IgD-negative memory B cell (primary cell): ENCODE data around the gene GPC3. TPM values are rescaled to one million over a fixed set of nuclear protein-coding genes. Genes with fewer than 3 reads are reported as not detected.
"Not testable (repeated sequence)": the region's sequence is repeated elsewhere in the genome, so short reads cannot be mapped to it uniquely, and the experiment has no call there.

Experiments
- H3K27ac Mint-ChIP-seq, 3 donors: one replicate each; pipeline ENCODE4 v1.8.0; 2020 to 2022; ENCODE audit warnings: mild to moderate bottlenecking in 3 of 3, mixed read lengths in 3 of 3, moderate library complexity in 1 of 3
- H3K27me3 Mint-ChIP-seq: one replicate; pipeline ENCODE4 v1.8.0; 2021; ENCODE audit warnings: mixed read lengths
- H3K36me3 Mint-ChIP-seq: one replicate; pipeline ENCODE4 v1.8.0; 2020; ENCODE audit warnings: mild to moderate bottlenecking, mixed read lengths
- H3K4me1 Mint-ChIP-seq, 3 donors: one replicate each; pipeline ENCODE4 v1.8.0; 2020 to 2022; ENCODE audit warnings: mixed read lengths in 3 of 3, mild to moderate bottlenecking in 1 of 3
- H3K4me3 Mint-ChIP-seq, 4 donors: one replicate each; pipeline ENCODE4 v1.8.0; 2020 to 2022; ENCODE audit warnings: mild to moderate bottlenecking in 4 of 4, mixed read lengths in 4 of 4, moderate library complexity in 3 of 4
- H3K9me3 Mint-ChIP-seq, 3 donors: one replicate each; pipeline ENCODE4 v1.8.0; 2020 to 2021; ENCODE audit warnings: mixed read lengths in 3 of 3, mild to moderate bottlenecking in 1 of 3
- polyA plus RNA-seq: library from polyadenylated mRNA; unstranded; fragments of 300-500 nt; fragmentation: Illumina TruSeq; gene quantifications from one replicate; pipeline ENCODE4 v1.2.3, GENCODE V29; 2021

Gene GPC3
- polyA plus RNA-seq, 1 donor from 2014 or later: 0.10 TPM

DNA sequence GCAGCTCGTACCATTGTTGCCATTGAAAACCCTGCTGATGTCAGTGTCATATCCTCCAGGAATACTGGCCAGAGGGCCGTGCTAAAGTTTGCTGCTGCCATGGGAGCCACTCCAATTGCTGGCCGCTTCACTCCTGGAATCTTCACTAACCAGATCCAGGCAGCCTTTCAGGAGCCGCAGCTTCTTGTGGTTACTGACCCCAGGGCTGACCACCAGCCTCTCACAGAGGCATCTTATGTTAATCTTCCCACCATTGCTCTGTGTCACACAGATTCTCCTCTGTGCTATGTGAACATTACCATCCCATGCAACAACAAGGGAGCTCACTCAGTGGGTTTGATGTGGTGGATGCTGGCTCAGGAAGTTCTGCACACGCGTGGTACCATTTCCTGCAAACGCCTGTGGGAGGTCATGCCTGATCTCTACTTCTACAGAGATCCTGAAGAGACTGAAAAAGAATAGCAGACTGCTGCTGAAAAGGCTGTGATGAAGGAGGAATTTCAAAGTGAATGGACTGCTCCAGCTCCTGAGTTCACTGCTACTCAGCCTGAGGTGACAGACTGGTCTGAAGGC is 222.3 kb downstream of the GPC3 start:
- not testable (repeated sequence) for H3K4me3 Mint-ChIP-seq, H3K4me1 Mint-ChIP-seq, H3K36me3 Mint-ChIP-seq, H3K9me3 Mint-ChIP-seq
- Mint-ChIP-seq H3K27me3 (peaks cover 12% of the 10 kb centered on the region), H3K27ac (peak overlapping the region in 1 of 3 donors; percentile 46)

DNA sequence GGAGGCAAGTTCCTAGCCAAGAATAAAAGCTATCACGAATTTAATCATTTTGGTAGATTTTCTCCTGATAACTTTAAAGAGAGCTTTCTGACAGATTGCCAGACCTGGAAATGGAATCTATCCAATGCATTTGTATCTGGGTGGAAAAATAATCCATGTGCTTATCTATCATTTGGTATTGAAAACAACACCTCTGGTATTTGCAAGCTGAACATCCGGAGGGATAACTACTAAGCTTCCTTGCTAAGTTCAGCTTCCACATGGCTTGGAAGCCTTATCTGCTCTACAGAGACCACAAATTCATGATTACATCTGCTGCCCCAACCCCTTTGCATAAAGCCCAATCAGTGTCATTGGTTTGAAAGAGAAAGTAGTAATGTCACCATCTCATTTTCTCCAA is 230.7 kb downstream of the GPC3 start:
- H3K27ac Mint-ChIP-seq: no peak overlapping the region
- H3K4me3 Mint-ChIP-seq: no peak overlapping the region
- no peaks in the 10 kb centered on the region for H3K9me3 Mint-ChIP-seq
- peaks cover 0 to 2% (median 0%) of the 10 kb centered on the region in 3 donors for H3K4me1 Mint-ChIP-seq
- H3K27me3 Mint-ChIP-seq: peaks cover 12% of the 10 kb centered on the region
- H3K36me3 Mint-ChIP-seq: no peaks in the 10 kb centered on the region

DNA sequence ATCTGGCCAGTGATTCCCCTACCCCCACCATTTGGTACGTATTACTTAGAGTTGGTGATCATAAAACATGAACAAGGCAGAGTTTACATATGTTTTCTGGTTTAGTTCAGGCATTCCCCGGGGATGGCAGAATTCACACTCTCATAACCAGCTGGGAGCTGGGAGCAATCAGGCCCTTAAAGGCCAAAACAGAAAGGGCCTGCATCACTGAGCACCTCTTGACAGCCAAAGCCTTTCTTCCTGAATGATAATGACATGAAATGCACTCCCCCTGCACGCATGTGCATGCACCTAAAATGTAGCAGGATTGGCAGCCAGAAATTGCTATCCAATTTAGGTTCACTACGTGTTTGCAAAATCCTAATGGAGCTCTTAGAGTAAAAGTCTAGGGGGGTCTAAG is 235.4 kb downstream of the GPC3 start:
- no peak overlapping the region for H3K4me3 Mint-ChIP-seq
- no peak overlapping the region for H3K27ac Mint-ChIP-seq
- no peaks in the 10 kb centered on the region for H3K4me1 Mint-ChIP-seq
- no peaks in the 10 kb centered on the region for H3K9me3 Mint-ChIP-seq
- H3K27me3 Mint-ChIP-seq: peaks cover 11% of the 10 kb centered on the region
- H3K36me3 Mint-ChIP-seq: no peaks in the 10 kb centered on the region

DNA sequence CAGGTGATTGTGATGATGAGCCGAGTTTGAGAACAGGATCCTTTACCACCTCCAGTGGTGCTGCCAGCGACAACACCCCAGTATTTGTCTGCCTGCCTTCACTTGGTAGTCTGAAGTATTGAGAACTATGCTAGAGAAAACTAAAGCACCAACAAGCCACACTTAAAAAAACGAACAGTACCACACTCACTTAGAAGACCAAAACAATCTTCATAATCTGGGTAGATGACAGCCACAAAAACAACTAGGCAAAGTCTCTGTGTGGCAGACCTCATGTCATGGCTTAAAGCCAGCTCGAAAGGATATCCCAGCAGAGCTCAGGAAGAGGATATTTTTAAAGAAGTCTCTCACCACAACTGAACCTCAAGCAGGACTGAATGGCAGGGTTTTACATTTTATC is 236.0 kb downstream of the GPC3 start:
- no peaks in the 10 kb centered on the region for H3K9me3 Mint-ChIP-seq
- no peak overlapping the region for H3K27ac Mint-ChIP-seq
- H3K4me1 Mint-ChIP-seq: no peaks in the 10 kb centered on the region
- H3K27me3 Mint-ChIP-seq: peaks cover 10% of the 10 kb centered on the region
- no peak overlapping the region for H3K4me3 Mint-ChIP-seq
- H3K36me3 Mint-ChIP-seq: no peaks in the 10 kb centered on the region

DNA sequence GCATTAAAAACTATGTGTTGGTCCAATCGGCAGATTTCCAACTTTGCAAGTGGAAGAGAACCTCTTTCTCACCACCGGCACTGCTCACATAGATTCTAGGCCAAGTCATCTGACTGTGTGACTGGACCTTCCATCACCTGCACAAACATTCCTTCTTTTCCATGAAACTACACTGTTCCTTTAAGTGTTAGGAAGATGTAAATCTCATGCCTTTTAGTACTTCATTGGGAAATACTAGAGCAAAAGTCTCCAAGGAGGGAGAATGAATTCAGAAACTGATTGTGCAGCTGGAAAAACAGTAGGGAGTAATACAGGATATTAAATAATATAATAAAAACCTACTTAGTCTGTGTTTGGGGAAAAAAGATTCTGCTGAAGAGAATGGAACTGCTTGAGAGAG is 238.2 kb downstream of the GPC3 start:
- Mint-ChIP-seq H3K4me3 (no peak overlapping the region), H3K9me3 (no peaks in the 10 kb centered on the region), H3K4me1 (no peaks in the 10 kb centered on the region), H3K27me3 (peaks cover 2% of the 10 kb centered on the region), H3K27ac (no peak overlapping the region), H3K36me3 (no peaks in the 10 kb centered on the region)

DNA sequence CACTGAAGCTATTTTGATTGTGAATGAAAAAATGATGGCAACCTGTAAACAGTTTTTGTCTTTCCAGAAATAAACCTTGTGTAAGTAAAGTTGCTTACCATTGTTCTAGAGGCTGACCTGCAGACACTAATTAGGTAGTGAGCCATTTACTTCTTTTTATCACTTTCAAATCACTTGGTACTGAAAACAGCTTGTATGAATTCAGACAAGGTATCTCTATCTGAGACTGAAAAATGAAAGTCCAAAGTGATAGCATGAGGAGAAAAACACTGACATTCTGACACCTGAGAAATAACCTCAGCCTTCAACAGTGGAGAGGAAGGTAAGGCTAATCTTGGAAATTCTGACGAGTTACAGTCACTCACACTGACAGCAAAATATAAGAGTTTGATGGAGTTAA is 238.8 kb downstream of the GPC3 start:
- Mint-ChIP-seq H3K27ac (no peak overlapping the region), H3K4me1 (no peaks in the 10 kb centered on the region), H3K9me3 (no peaks in the 10 kb centered on the region), H3K4me3 (no peak overlapping the region), H3K27me3 (peaks cover 2% of the 10 kb centered on the region), H3K36me3 (no peaks in the 10 kb centered on the region)

DNA sequence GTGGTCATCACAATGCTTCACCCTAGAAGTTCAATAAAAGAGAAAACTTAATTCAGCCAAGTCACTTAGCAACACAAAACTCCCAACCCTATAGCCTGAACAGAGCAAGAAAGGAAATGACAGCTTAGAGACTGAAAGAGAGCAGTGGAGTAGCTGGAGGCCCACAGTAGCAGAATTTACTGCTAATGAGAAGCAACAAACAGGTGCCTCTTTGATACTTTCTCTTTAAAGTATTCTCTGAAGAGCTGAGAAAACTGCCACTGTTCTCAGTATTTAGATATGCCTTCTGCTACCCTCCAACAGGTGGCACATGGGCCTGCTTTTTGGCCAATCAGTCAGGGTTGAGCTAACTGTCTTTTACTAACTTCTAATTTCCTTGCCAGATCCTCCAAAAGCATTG is 240.0 kb downstream of the GPC3 start:
- Mint-ChIP-seq H3K36me3 (no peaks in the 10 kb centered on the region), H3K27me3 (peaks cover 2% of the 10 kb centered on the region), H3K4me3 (no peak overlapping the region), H3K4me1 (no peaks in the 10 kb centered on the region), H3K9me3 (no peaks in the 10 kb centered on the region), H3K27ac (no peak overlapping the region)

DNA sequence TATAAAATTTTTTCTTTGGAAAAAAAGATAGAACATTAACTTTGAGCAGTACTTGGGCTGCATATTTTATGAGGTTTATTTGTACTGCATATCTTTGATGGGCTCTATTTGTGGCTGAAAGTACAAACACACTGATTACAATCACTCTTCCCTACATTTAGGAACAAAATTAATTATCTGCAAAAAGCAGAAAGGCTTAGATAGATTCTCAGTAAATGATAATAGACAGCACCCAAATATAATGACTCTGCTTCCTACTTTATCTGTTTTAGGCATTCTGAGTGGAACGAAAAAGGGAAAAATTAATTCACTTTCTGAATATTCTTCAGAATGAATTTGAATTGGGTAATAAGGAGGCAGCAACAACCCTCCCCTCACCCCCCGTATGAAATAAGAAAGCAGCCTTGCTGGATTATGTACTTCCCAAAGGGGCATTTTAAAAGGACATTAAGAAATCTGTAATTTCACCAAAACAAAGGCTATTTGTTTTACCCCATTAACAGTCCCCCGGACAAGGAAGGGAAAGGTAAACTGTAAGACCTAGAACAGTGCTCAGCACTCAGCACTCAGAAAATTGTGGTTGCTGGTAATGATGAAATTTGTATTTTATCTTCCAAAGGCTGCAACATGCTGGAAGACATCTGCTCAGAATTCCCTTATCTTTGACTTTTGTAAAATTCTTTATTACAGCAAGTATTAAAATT is 242.6 kb downstream of the GPC3 start:
- H3K9me3 Mint-ChIP-seq: no peaks in the 10 kb centered on the region
- H3K4me3 Mint-ChIP-seq: no peak overlapping the region
- H3K27ac Mint-ChIP-seq: no peak overlapping the region
- no peaks in the 10 kb centered on the region for H3K4me1 Mint-ChIP-seq
- no peaks in the 10 kb centered on the region for H3K27me3 Mint-ChIP-seq
- no peaks in the 10 kb centered on the region for H3K36me3 Mint-ChIP-seq

DNA sequence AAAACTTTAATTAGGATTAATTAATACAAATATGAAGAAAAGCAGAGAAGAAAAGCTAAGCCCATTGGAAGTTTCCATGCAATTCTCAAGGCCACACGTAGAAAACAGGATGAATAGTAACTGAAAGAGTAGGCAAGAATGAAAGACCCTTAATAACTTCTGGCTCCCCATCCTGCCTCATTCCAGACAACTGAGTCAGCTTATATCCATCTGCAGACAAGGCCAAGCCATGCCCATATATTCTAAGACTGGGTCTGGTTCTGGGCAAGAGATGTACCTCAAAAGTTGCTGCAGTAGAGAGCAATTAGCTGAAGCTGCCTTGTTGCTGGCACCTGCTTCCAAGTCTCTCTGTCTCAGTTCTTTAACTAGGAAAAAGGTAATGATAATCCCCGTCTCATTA is 244.1 kb downstream of the GPC3 start:
- H3K9me3 Mint-ChIP-seq: no peaks in the 10 kb centered on the region
- H3K27ac Mint-ChIP-seq: no peak overlapping the region
- no peaks in the 10 kb centered on the region for H3K4me1 Mint-ChIP-seq
- H3K27me3 Mint-ChIP-seq: peaks cover 1% of the 10 kb centered on the region
- no peak overlapping the region for H3K4me3 Mint-ChIP-seq
- no peaks in the 10 kb centered on the region for H3K36me3 Mint-ChIP-seq

DNA sequence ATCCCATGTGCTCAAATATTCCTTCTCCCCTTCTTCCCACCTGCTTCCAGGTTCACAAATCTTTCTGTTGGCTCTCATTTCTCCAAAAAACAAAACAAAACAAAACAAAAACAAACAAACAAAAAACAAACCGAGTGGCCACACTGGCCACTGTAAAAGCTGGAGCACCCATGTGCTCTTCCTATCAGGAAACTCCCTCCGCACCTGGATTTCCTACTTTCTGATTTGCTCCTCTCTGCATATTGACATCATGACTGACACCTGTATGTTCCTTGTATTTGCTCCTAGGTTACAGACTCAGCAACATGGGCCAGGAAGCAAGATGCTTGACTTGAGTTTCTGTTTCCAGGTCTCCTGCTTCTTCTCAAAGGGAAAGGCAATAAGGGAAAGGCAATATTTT is 258.8 kb downstream of the GPC3 start:
- no peak overlapping the region for H3K27ac Mint-ChIP-seq
- no peaks in the 10 kb centered on the region for H3K9me3 Mint-ChIP-seq
- no peak overlapping the region for H3K4me3 Mint-ChIP-seq
- peaks cover 0 to 2% (median 1%) of the 10 kb centered on the region in 3 donors for H3K4me1 Mint-ChIP-seq
- H3K36me3 Mint-ChIP-seq: no peaks in the 10 kb centered on the region
- H3K27me3 Mint-ChIP-seq: peaks cover 10% of the 10 kb centered on the region

DNA sequence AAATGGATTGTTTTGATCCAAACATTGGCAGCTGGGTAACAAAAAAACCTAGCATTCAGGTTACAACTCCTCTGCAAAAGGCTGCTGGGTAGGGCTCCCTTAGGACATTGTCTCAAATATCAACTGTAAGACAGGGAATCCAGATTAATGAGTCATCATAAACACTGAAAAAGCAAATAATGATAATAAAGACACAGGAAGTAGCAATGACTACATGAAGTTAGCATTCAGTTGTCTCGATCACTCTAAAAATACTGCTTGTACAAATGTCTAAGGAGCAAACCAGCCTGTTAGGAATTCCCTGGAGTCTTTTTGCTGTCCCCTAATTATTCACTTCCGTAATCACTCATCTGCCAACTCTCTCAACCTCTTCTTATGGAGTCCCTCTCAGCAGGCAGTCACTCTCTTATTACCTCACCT is 259.2 kb downstream of the GPC3 start:
- Mint-ChIP-seq H3K4me1 (peaks cover 0 to 2% (median 1%) of the 10 kb centered on the region in 3 donors), H3K27ac (no peak overlapping the region), H3K4me3 (no peak overlapping the region), H3K36me3 (no peaks in the 10 kb centered on the region), H3K9me3 (no peaks in the 10 kb centered on the region), H3K27me3 (peaks cover 9% of the 10 kb centered on the region)

DNA sequence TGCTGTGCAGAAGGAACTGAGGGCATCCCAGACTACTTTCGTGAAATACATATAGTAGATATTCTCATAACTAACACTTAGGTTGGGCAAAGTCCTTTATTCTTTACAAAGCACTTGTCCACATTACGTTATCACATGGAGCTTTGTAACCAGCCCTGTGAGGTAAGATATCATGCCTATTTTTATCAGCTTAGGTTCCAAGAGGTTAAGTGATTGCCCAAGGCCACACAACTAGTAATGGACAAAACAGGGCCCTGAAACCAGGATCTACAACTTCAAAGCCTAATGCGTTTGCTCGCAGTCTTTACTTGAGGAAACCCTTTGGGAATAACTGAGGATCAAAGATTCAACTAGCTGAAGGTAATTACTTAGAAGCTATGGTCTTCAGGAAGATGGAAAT is 261.5 kb downstream of the GPC3 start:
- H3K4me1 Mint-ChIP-seq: peaks cover 0 to 2% (median 1%) of the 10 kb centered on the region in 3 donors
- H3K9me3 Mint-ChIP-seq: no peaks in the 10 kb centered on the region
- no peak overlapping the region for H3K27ac Mint-ChIP-seq
- peaks cover 7% of the 10 kb centered on the region for H3K27me3 Mint-ChIP-seq
- no peaks in the 10 kb centered on the region for H3K36me3 Mint-ChIP-seq
- no peak overlapping the region for H3K4me3 Mint-ChIP-seq

DNA sequence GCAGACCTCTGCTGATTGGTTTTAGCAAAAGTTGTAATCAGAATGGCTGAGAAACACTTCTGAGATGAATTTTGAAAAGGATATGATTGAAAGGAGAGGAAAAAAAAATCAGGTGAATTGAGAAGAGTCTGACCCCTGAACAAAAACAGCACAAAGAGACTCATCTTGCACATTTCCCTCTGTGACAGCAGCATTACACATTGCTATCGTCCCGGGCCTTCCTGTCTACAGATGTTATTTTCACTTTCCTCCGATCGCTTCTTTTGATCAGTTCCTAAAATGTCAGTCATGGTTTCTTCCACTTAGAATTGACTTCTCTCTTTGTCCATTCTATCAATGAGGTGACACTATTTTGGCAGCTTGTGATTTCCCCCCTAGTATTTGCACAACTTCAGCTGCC is 262.6 kb downstream of the GPC3 start:
- H3K9me3 Mint-ChIP-seq: no peaks in the 10 kb centered on the region
- H3K4me1 Mint-ChIP-seq: peaks cover 0 to 2% (median 0%) of the 10 kb centered on the region in 3 donors
- H3K27ac Mint-ChIP-seq: no peak overlapping the region
- peak overlapping the region in 1 of 4 donors; percentile 25 for H3K4me3 Mint-ChIP-seq
- H3K36me3 Mint-ChIP-seq: no peaks in the 10 kb centered on the region
- H3K27me3 Mint-ChIP-seq: peaks cover 4% of the 10 kb centered on the region

DNA sequence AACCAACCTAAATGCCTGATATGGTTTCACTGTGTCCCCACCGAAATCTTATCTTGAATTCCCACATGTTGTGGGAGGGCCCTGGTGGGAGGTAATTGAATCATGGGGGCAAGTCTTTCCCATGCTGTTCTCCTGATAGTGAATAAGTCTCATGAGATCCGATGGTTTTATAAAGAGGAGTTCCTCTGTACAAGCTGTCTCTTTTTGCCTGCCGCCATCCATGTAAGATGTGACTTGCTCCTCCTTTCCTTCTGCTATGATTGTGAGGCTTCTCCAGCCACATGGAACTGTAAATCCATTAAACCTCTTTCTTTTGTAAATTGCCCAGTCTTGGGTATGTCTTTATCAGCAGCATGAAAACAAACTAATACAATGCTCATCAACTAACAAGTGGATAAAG is 265.1 kb downstream of the GPC3 start:
- not testable (repeated sequence) for H3K4me1 Mint-ChIP-seq, H3K9me3 Mint-ChIP-seq, H3K27me3 Mint-ChIP-seq, H3K4me3 Mint-ChIP-seq, H3K36me3 Mint-ChIP-seq
- peak overlapping the region in 1 of 3 donors; percentile 48 for H3K27ac Mint-ChIP-seq

DNA sequence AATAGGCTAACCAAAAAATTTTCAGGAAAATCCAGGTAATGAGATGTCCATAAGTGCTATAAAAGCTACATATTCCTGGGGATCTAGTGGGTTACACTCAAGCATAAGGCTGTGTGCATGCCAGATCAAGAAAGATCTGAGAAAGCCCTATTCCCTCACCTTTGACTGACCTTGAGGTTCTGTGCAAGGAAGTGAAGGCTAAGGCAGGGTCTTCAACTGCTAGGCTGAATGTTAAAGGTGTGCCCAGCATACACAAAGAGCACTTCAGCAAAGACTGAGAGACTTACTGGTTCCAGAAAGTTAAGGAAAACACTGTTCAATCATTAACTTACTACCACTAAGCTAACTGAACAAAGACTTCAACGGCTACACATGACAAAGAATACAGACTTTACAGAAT is 269.7 kb downstream of the GPC3 start:
- Mint-ChIP-seq H3K36me3 (no peaks in the 10 kb centered on the region), H3K27me3 (peaks cover 2% of the 10 kb centered on the region), H3K9me3 (no peaks in the 10 kb centered on the region), H3K4me3 (no peak overlapping the region), H3K4me1 (no peaks in the 10 kb centered on the region), H3K27ac (no peak overlapping the region)

DNA sequence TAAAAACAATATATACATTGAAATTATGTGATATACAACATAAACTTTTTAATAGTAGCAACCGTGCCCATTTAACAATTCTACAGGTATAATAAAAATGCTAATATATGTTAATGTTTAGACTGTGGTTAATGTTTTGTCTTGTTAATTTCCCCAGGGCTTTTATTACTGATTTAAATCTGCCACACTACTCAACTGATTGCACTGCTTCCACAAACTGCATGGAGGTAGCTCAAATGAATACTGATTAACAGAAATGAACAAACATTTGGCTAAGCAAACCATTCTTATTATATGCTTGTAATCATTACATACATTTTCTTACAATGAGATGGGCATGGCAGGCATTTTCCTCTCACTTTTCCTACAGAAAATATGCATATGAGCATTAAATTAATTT is 275.9 kb downstream of the GPC3 start:
- no peak overlapping the region for H3K27ac Mint-ChIP-seq
- H3K4me1 Mint-ChIP-seq: no peaks in the 10 kb centered on the region
- no peaks in the 10 kb centered on the region for H3K36me3 Mint-ChIP-seq
- H3K9me3 Mint-ChIP-seq: no peaks in the 10 kb centered on the region
- peaks cover 7% of the 10 kb centered on the region for H3K27me3 Mint-ChIP-seq
- H3K4me3 Mint-ChIP-seq: no peak overlapping the region
